ENCODE measurements around the gene LRRC45.

- no peak for TF ChIP-seq CTCF (optimal IDR thresholded peaks at IDR 0.05 in 1 of 3, IDR thresholded peaks at IDR 0.05 in 1 of 3, conservative IDR thresholded peaks at IDR 0.05 in 1 of 3; ENCODE audit: extremely low read depth in 1 of 3, insufficient read depth in 2 of 3, low read length in 3 of 3)
- no peak for TF ChIP-seq EZH2 (IDR thresholded peaks at IDR 0.05; ENCODE audit: low read length)
Observed at GRCh38 chr17:82029391-82029790, 6.3 kb downstream of the LRRC45 start.
